Loucy (cell line): ENCODE measurements around the gene PIK3R1.

ENCODE experiments used
- H2AFZ ChIP-seq: fragments of 200-600 bp; sonication (generic); 2 replicates; pipeline ENCODE4 v1.6.0; 2016; ENCODE audit warnings: antibody characterized with exemption, mild to moderate bottlenecking, low read length, moderate library complexity
- H3F3A ChIP-seq: fragments of 200-600 bp; 2 replicates; pipeline ENCODE4 v1.6.0; 2016; ENCODE audit warnings: antibody characterized with exemption, low read depth, mild to moderate bottlenecking
- H3K27me3 ChIP-seq: fragments of 200-600 bp; sonication (generic); 2 replicates; pipeline ENCODE4 v1.6.1; 2014; ENCODE audit warnings: low read length, mild to moderate bottlenecking; ENCODE audit not compliant: insufficient read depth, poor library complexity, severe bottlenecking
- H3K36me3 ChIP-seq: fragments of 200-600 bp; sonication (generic); 2 replicates; pipeline ENCODE4 v1.6.1; 2016; ENCODE audit warnings: low read length; ENCODE audit not compliant: insufficient read depth
- H3K4me1 ChIP-seq: fragments of 200-600 bp; sonication (generic); 2 replicates; pipeline ENCODE4 v1.5.1; 2014; ENCODE audit warnings: low read length, mild to moderate bottlenecking; ENCODE audit not compliant: insufficient read depth, poor library complexity, severe bottlenecking
- H3K4me2 ChIP-seq: fragments of 200-600 bp; sonication (generic); 2 replicates; pipeline ENCODE4 v1.6.0; 2014; ENCODE audit warnings: antibody characterized with exemption, low read length, low read depth, mild to moderate bottlenecking; ENCODE audit not compliant: poor library complexity, severe bottlenecking
- H3K4me3 ChIP-seq: fragments of 200-600 bp; sonication (generic); 2 replicates; pipeline ENCODE4 v1.5.1; 2014; ENCODE audit warnings: low read length, mild to moderate bottlenecking, mixed read lengths; ENCODE audit not compliant: poor library complexity, severe bottlenecking
- H3K79me2 ChIP-seq: fragments of 200-600 bp; sonication (generic); 2 replicates; pipeline ENCODE4 v1.6.1; 2014; ENCODE audit warnings: low read length; ENCODE audit not compliant: insufficient read depth
- H3K9ac ChIP-seq: fragments of 200-600 bp; sonication (generic); 2 replicates; pipeline ENCODE4 v1.6.0; 2014; ENCODE audit warnings: mild to moderate bottlenecking, low read depth, low read length, moderate library complexity; ENCODE audit not compliant: poor library complexity, severe bottlenecking
- H3K9me2 ChIP-seq: fragments of 200-600 bp; sonication (generic); replicated peaks from 2 replicates; pipeline ENCODE4 v1.6.1; 2016; ENCODE audit warnings: low read depth, low read length, mixed read lengths
- H3K9me3 ChIP-seq: fragments of 200-600 bp; sonication (generic); 2 replicates; pipeline ENCODE4 v1.6.1; 2014; ENCODE audit warnings: mild to moderate bottlenecking, antibody characterized with exemption, low read length, low read depth; ENCODE audit not compliant: insufficient read depth
- H4K20me1 ChIP-seq: fragments of 200-600 bp; sonication (generic); 2 replicates; pipeline ENCODE4 v1.6.0; 2014; ENCODE audit warnings: antibody characterized with exemption, low read length, mild to moderate bottlenecking; ENCODE audit not compliant: insufficient read depth, poor library complexity, severe bottlenecking
- EZH2phosphoT487 ChIP-seq: fragments of 200-600 bp; IDR thresholded peaks from 2 replicates; pipeline ENCODE4 v1.6.1; 2018; ENCODE audit warnings: antibody characterized with exemption, mild to moderate bottlenecking, moderate library complexity, borderline replicate concordance
- TF ChIP-seq, protein P1 (sequence below): fragments of 200-600 bp; sonication (generic); conservative IDR thresholded peaks from 2 replicates; pipeline ENCODE4 v1.5.1; 2014; ENCODE audit warnings: mild to moderate bottlenecking, antibody characterized with exemption, low read length

The PIK3R1 gene

DNA sequence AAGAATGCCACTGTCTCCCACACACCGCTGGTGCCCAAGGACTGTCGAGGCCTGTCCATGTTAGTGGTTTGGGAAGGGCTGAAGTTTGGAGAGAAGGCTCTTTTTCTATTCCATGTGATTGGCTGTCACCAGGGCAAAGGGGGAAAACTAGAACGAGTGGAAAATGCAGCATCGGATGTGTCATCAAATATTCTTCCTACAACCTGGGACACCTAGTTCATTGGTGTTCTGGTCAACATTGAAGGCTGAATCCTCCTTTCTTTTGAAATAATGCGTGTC lies 53.2 kb downstream of the PIK3R1 start:
- TF ChIP-seq, protein P1, sequence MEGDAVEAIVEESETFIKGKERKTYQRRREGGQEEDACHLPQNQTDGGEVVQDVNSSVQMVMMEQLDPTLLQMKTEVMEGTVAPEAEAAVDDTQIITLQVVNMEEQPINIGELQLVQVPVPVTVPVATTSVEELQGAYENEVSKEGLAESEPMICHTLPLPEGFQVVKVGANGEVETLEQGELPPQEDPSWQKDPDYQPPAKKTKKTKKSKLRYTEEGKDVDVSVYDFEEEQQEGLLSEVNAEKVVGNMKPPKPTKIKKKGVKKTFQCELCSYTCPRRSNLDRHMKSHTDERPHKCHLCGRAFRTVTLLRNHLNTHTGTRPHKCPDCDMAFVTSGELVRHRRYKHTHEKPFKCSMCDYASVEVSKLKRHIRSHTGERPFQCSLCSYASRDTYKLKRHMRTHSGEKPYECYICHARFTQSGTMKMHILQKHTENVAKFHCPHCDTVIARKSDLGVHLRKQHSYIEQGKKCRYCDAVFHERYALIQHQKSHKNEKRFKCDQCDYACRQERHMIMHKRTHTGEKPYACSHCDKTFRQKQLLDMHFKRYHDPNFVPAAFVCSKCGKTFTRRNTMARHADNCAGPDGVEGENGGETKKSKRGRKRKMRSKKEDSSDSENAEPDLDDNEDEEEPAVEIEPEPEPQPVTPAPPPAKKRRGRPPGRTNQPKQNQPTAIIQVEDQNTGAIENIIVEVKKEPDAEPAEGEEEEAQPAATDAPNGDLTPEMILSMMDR, result no peak
- no peak for TF ChIP-seq EZH2phosphoT487
- Histone ChIP-seq H4K20me1 (peaks cover 81% of the 10 kb centered on the region), H3K79me2 (peaks cover 99% of the 10 kb centered on the region), H3K4me1 (peaks cover 84% of the 10 kb centered on the region), H3K9me2 (no peaks in the 10 kb centered on the region), H3F3A (peaks cover 4% of the 10 kb centered on the region; the same call in 1 of the 2 replicates), H2AFZ (no peak overlapping the region), H3K9me3 (no peaks in the 10 kb centered on the region), H3K4me3 (no peak overlapping the region), H3K27me3 (no peaks in the 10 kb centered on the region), H3K9ac (peak overlapping the region; percentile 17), H3K36me3 (peaks cover 23% of the 10 kb centered on the region; the same call in 1 of the 2 replicates), H3K4me2 (peak overlapping the region; percentile 34)

GRCh38 chr5:68269820-68270219 lies 54.3 kb downstream of the PIK3R1 start:
- Histone ChIP-seq H3K4me1 (peaks cover 73% of the 10 kb centered on the region), H3K4me2 (peak overlapping the region; percentile 5), H3K4me3 (no peak overlapping the region), H2AFZ (no peak overlapping the region), H3K9ac (peak overlapping the region; percentile 22), H3F3A (peaks cover 4% of the 10 kb centered on the region; the same call in 1 of the 2 replicates), H3K27me3 (no peaks in the 10 kb centered on the region), H4K20me1 (peaks cover 78% of the 10 kb centered on the region), H3K79me2 (peaks cover 99% of the 10 kb centered on the region), H3K9me2 (no peaks in the 10 kb centered on the region), H3K36me3 (peaks cover 27% of the 10 kb centered on the region; the same call in 1 of the 2 replicates), H3K9me3 (no peaks in the 10 kb centered on the region)
- no peak for TF ChIP-seq EZH2phosphoT487

DNA sequence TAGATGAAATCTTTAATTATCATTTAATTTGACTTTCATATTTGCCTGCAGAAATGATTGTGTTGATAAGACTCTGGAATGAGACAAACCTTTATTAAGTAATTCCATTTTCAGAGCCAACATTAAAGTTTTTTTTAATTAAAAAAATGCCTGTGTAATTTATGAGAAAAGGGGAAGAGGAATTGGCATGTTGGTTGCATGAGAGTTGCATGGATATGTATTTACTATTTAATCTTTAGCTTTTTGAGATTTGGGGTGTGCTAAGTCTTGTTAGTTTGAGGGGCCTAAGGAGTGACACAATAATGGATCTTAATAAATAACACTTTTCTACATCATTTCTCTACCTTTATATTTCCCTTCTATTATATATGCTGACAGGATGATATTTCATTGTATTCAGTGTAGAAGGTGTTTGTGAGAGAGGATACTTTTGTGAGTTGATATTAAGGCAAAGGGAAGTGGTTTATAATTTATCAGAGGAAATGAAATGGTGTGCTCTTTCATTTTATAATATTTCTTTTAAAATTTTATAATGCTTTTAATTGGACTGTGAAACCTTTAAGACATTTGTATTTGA lies 54.9 kb downstream of the PIK3R1 start:
- no peak overlapping the region for H2AFZ ChIP-seq
- no peaks in the 10 kb centered on the region for H3K9me2 ChIP-seq
- peaks cover 67% of the 10 kb centered on the region for H3K4me1 ChIP-seq
- peaks cover 28% of the 10 kb centered on the region for H3K36me3 ChIP-seq
- peaks cover 98% of the 10 kb centered on the region for H3K79me2 ChIP-seq
- H3K9ac ChIP-seq, result peak overlapping the region; percentile 22
- H3K4me2 ChIP-seq, result peak overlapping the region; percentile 30
- TF ChIP-seq EZH2phosphoT487, result no peak
- TF ChIP-seq, protein P1, result no peak
- no peaks in the 10 kb centered on the region for H3K9me3 ChIP-seq
- H3K27me3 ChIP-seq, result no peaks in the 10 kb centered on the region
- H3K4me3 ChIP-seq, result peak overlapping the region; percentile 8
- H4K20me1 ChIP-seq, result peaks cover 73% of the 10 kb centered on the region
- H3F3A ChIP-seq, result peaks cover 4% of the 10 kb centered on the region; the same call in 1 of the 2 replicates

GRCh38 chr5:68271124-68271523 lies 55.6 kb downstream of the PIK3R1 start:
- no peak for TF ChIP-seq EZH2phosphoT487
- TF ChIP-seq, protein P1, result no peak
- Histone ChIP-seq H3K27me3 (no peaks in the 10 kb centered on the region), H4K20me1 (peaks cover 71% of the 10 kb centered on the region), H3K4me2 (peak overlapping the region; percentile 30), H3K9ac (peak overlapping the region; percentile 8), H3K36me3 (peaks cover 34% of the 10 kb centered on the region), H3K9me2 (no peaks in the 10 kb centered on the region), H3K9me3 (no peaks in the 10 kb centered on the region), H3K4me3 (peak overlapping the region; percentile 8), H3F3A (peaks cover 4% of the 10 kb centered on the region; the same call in 1 of the 2 replicates), H3K4me1 (peaks cover 60% of the 10 kb centered on the region), H3K79me2 (peaks cover 98% of the 10 kb centered on the region), H2AFZ (no peak overlapping the region)
